SK-N-SH treated with all-trans-retinoic acid at 6 μM for 48 hours (cell line): ENCODE measurements around the gene CCT6A.
A peak's percentile ranks its signal among the peaks of the same experiment; 100 is the strongest.

Experiments
- ATAC-seq: fragments of 200-7000 bp; cut with Tn5 transposase; 3 replicates; pipeline ENCODE4 v1.9.1; 2020; ENCODE audit warnings: mild to moderate bottlenecking, moderate library complexity
- ARNTL ChIP-seq: fragments of 450-650 bp; formaldehyde crosslinking; IDR thresholded peaks from 2 replicates; pipeline ENCODE4 v1.5.0; 2020; ENCODE audit warnings: low read depth, mild to moderate bottlenecking, moderate library complexity, borderline replicate concordance
- BACH2 ChIP-seq: fragments of 250-450 bp; sonication (Bioruptor Pico); IDR thresholded peaks from 2 replicates; pipeline ENCODE4 v1.9.0; 2021; ENCODE audit warnings: mild to moderate bottlenecking, borderline replicate concordance
- CSDC2 ChIP-seq: fragments of 250-450 bp; sonication (Bioruptor Pico); IDR thresholded peaks from 2 replicates; pipeline ENCODE4 v1.5.0; 2020; ENCODE audit warnings: mild to moderate bottlenecking, moderate library complexity
- CSRNP3 ChIP-seq: fragments of 250-450 bp; sonication (Bioruptor Pico); IDR thresholded peaks from 2 replicates; pipeline ENCODE4 v1.5.1; 2021; ENCODE audit warnings: mild to moderate bottlenecking, moderate library complexity
- ESRRG ChIP-seq: fragments of 250-450 bp; sonication (Bioruptor Pico); IDR thresholded peaks from 2 replicates; pipeline ENCODE4 v1.6.1; 2021; ENCODE audit warnings: mild to moderate bottlenecking
- GLIS3 ChIP-seq: fragments of 250-450 bp; sonication (Bioruptor Pico); IDR thresholded peaks from 2 replicates; pipeline ENCODE4 v1.5.0; 2020; ENCODE audit warnings: mild to moderate bottlenecking, moderate library complexity
- ISL1 ChIP-seq: fragments of 250-450 bp; sonication (Bioruptor Pico); IDR thresholded peaks from 2 replicates; pipeline ENCODE4 v2.1.2; 2022; ENCODE audit warnings: mild to moderate bottlenecking, moderate library complexity
- OSR1 ChIP-seq: fragments of 250-450 bp; sonication (Bioruptor Pico); IDR thresholded peaks from 2 replicates; pipeline ENCODE4 v1.8.0; 2022; ENCODE audit warnings: moderate library complexity, mild to moderate bottlenecking, inconsistent platforms
- PATZ1 ChIP-seq: fragments of 250-450 bp; sonication (Bioruptor Pico); IDR thresholded peaks from 2 replicates; pipeline ENCODE4 v1.8.0; 2020; ENCODE audit warnings: mild to moderate bottlenecking, moderate library complexity, borderline replicate concordance
- PPARA ChIP-seq: fragments of 250-450 bp; sonication (Bioruptor Pico); IDR thresholded peaks from 2 replicates; pipeline ENCODE4 v1.5.0; 2020; ENCODE audit warnings: mild to moderate bottlenecking, borderline replicate concordance
- RARB ChIP-seq: fragments of 250-450 bp; sonication (Bioruptor Pico); IDR thresholded peaks from 2 replicates; pipeline ENCODE4 v1.8.0; 2021; ENCODE audit warnings: mild to moderate bottlenecking, moderate library complexity
- SNAI2 ChIP-seq: fragments of 250-450 bp; sonication (Bioruptor Pico); IDR thresholded peaks from 2 replicates; pipeline ENCODE4 v1.5.0; 2020; ENCODE audit warnings: mild to moderate bottlenecking, moderate library complexity
- TCF4 ChIP-seq: fragments of 250-450 bp; sonication (Bioruptor Pico); IDR thresholded peaks from 2 replicates; pipeline ENCODE4 v1.8.0; 2021; ENCODE audit warnings: mild to moderate bottlenecking, moderate library complexity, borderline replicate concordance
- TOX ChIP-seq: fragments of 250-450 bp; sonication (Bioruptor Pico); IDR thresholded peaks from 2 replicates; pipeline ENCODE4 v1.8.0; 2021; ENCODE audit warnings: mild to moderate bottlenecking, moderate library complexity, borderline replicate concordance
- TSHZ2 ChIP-seq: fragments of 250-450 bp; sonication (Bioruptor Pico); IDR thresholded peaks from 2 replicates; pipeline ENCODE4 v1.5.0; 2020; ENCODE audit warnings: mild to moderate bottlenecking, moderate library complexity
- ZC3H10 ChIP-seq: fragments of 250-450 bp; sonication (Bioruptor Pico); IDR thresholded peaks from 2 replicates; pipeline ENCODE4 v1.5.1; 2021; ENCODE audit warnings: mild to moderate bottlenecking, moderate library complexity
- ZFP3 ChIP-seq: fragments of 250-450 bp; sonication (Bioruptor Pico); IDR thresholded peaks from 2 replicates; pipeline ENCODE4 v1.5.0; 2020; ENCODE audit warnings: mild to moderate bottlenecking, moderate library complexity
- ZFP30 ChIP-seq: fragments of 450-650 bp; formaldehyde crosslinking; IDR thresholded peaks from 2 replicates; pipeline ENCODE4 v1.5.0; 2022; ENCODE audit warnings: mild to moderate bottlenecking, moderate library complexity
- ZNF565 ChIP-seq: fragments of 450-650 bp; formaldehyde crosslinking; conservative IDR thresholded peaks from 2 replicates; pipeline ENCODE4 v1.5.0; 2020; ENCODE audit warnings: low read depth, mild to moderate bottlenecking, moderate library complexity
- ZNF70 ChIP-seq: fragments of 450-650 bp; formaldehyde crosslinking; IDR thresholded peaks from 2 replicates; pipeline ENCODE4 v1.5.0; 2020; ENCODE audit warnings: mild to moderate bottlenecking, moderate library complexity
- ZNF8 ChIP-seq: fragments of 450-650 bp; formaldehyde crosslinking; IDR thresholded peaks from 2 replicates; pipeline ENCODE4 v1.5.0; 2020; ENCODE audit warnings: mild to moderate bottlenecking, moderate library complexity
- TF ChIP-seq, protein P1 (sequence below): fragments of 250-450 bp; sonication (Bioruptor Pico); IDR thresholded peaks from 2 replicates; pipeline ENCODE4 v1.5.1; 2020; ENCODE audit warnings: low read depth, mild to moderate bottlenecking, moderate library complexity
- TF ChIP-seq, protein P2 (sequence below): fragments of 250-450 bp; sonication (Bioruptor Pico); IDR thresholded peaks from 2 replicates; pipeline ENCODE4 v1.8.0; 2021; ENCODE audit warnings: low read depth, mild to moderate bottlenecking, moderate library complexity, borderline replicate concordance

CCT6A gene, protein sequence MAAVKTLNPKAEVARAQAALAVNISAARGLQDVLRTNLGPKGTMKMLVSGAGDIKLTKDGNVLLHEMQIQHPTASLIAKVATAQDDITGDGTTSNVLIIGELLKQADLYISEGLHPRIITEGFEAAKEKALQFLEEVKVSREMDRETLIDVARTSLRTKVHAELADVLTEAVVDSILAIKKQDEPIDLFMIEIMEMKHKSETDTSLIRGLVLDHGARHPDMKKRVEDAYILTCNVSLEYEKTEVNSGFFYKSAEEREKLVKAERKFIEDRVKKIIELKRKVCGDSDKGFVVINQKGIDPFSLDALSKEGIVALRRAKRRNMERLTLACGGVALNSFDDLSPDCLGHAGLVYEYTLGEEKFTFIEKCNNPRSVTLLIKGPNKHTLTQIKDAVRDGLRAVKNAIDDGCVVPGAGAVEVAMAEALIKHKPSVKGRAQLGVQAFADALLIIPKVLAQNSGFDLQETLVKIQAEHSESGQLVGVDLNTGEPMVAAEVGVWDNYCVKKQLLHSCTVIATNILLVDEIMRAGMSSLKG

GRCh38 chr7:56051339-56052191 lies at the start of gene CCT6A, which contains the start of gene PSPH:
CCT6A (plus strand) TSS chr7:56051765; CDS start chr7:56051849, 84 bp downstream.
PSPH (minus strand) TSS chr7:56051444; CDS start chr7:56021212, 30,232 bp downstream.
- ATAC-seq: peak; percentile 88
- TF ChIP-seq ZFP30 (CRISPR knock-in tag) (no peak), ZFP3 (peak; percentile 40; the same call in 1 of the 2 replicates), TCF4 (CRISPR knock-in tag) (no peak), CSDC2 (CRISPR knock-in tag) (peak; percentile 82; the same call in 1 of the 2 replicates), GLIS3 (CRISPR knock-in tag) (no peak), ZC3H10 (no peak), CSRNP3 (CRISPR knock-in tag) (no peak), OSR1 (no peak), ARNTL (no peak), TSHZ2 (CRISPR knock-in tag) (peak; percentile 74), ZNF565 (CRISPR knock-in tag) (no peak), ZNF8 (CRISPR knock-in tag) (no peak), PPARA (CRISPR knock-in tag) (no peak), ESRRG (CRISPR knock-in tag) (no peak), ZNF70 (CRISPR knock-in tag) (no peak), PATZ1 (CRISPR knock-in tag) (no peak), SNAI2 (CRISPR knock-in tag) (no peak), BACH2 (CRISPR knock-in tag) (no peak), ISL1 (CRISPR knock-in tag) (no peak), TOX (CRISPR knock-in tag) (no peak), RARB (CRISPR knock-in tag) (no peak)
- TF ChIP-seq, protein P1, sequence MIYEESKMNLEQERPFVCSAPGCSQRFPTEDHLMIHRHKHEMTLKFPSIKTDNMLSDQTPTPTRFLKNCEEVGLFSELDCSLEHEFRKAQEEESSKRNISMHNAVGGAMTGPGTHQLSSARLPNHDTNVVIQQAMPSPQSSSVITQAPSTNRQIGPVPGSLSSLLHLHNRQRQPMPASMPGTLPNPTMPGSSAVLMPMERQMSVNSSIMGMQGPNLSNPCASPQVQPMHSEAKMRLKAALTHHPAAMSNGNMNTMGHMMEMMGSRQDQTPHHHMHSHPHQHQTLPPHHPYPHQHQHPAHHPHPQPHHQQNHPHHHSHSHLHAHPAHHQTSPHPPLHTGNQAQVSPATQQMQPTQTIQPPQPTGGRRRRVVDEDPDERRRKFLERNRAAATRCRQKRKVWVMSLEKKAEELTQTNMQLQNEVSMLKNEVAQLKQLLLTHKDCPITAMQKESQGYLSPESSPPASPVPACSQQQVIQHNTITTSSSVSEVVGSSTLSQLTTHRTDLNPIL: no peak
- TF ChIP-seq, protein P2, sequence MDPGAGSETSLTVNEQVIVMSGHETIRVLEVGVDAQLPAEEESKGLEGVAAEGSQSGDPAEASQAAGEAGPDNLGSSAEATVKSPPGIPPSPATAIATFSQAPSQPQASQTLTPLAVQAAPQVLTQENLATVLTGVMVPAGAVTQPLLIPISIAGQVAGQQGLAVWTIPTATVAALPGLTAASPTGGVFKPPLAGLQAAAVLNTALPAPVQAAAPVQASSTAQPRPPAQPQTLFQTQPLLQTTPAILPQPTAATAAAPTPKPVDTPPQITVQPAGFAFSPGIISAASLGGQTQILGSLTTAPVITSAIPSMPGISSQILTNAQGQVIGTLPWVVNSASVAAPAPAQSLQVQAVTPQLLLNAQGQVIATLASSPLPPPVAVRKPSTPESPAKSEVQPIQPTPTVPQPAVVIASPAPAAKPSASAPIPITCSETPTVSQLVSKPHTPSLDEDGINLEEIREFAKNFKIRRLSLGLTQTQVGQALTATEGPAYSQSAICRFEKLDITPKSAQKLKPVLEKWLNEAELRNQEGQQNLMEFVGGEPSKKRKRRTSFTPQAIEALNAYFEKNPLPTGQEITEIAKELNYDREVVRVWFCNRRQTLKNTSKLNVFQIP: no peak
